A549 treated with dexamethasone at 1 μM for 4 hours (cell line): ENCODE results near the gene OR6C4. TPM values are rescaled to one million over a fixed set of nuclear protein-coding genes. Genes with fewer than 3 reads are reported as not detected.

Experiments
- total RNA-seq: library from RNA; stranded (reverse); fragments of 200-300 nt; extraction: Qiagen RNA extraction; gene quantifications from 5 replicates; pipeline ENCODE4 v1.2.3, GENCODE V29; 2022

Gene OR6C4
- not detected in 5 replicates for total RNA-seq

GRCh38 chr12:55549302-55549701, at the start of gene OR6C4:
TSS of gene OR6C4 (plus strand) at chr12:55549602. CDS start at chr12:55551227, 1,625 bp downstream.

GRCh38 chr12:55572168-55572567, 22.8 kb downstream of the OR6C4 start, which contains the start of gene OR2AP1:
TSS of gene OR2AP1 (plus strand) at chr12:55572468. CDS start at chr12:55574415, 1,947 bp downstream.

Other genes with a start within 250 kb of the OR6C4 start
- not detected in 5 replicates for gene OR6C1, start 235.3 kb upstream of the OR6C4 start, total RNA-seq
- gene OR6C3, start 218.9 kb upstream of the OR6C4 start, total RNA-seq: not detected in 5 replicates
- not detected in 5 replicates for gene OR6C75, start 186.6 kb upstream of the OR6C4 start, total RNA-seq
- gene OR6C65, start 149.1 kb upstream of the OR6C4 start, total RNA-seq: not detected in 5 replicates
- gene OR6C76, start 123.3 kb upstream of the OR6C4 start, total RNA-seq: not detected in 5 replicates
- not detected in 5 replicates for gene OR6C2, start 105.5 kb upstream of the OR6C4 start, total RNA-seq
- not detected in 5 replicates for gene OR6C70, start 79.5 kb upstream of the OR6C4 start, total RNA-seq
- not detected in 5 replicates for gene OR6C68, start 57.2 kb upstream of the OR6C4 start, total RNA-seq
- not detected in 5 replicates for gene OR2AP1, start 22.9 kb downstream of the OR6C4 start, total RNA-seq
- not detected in 5 replicates for gene OR10P1, start 87.3 kb downstream of the OR6C4 start, total RNA-seq
- 0.90 to 1.4 TPM (median 0.98 TPM) in 5 replicates for gene ITGA7, start 158.3 kb downstream of the OR6C4 start, total RNA-seq
- gene BLOC1S1, start 166.4 kb downstream of the OR6C4 start, total RNA-seq: 120 to 133 TPM (median 131 TPM) in 5 replicates
- 2.1 to 2.8 TPM (median 2.4 TPM) in 5 replicates for gene RDH5, start 170.8 kb downstream of the OR6C4 start, total RNA-seq
- gene CD63, start 179.4 kb downstream of the OR6C4 start, total RNA-seq: 655 to 723 TPM (median 684 TPM) in 5 replicates
- 2.3 to 4.4 TPM (median 3.9 TPM) in 5 replicates for gene GDF11, start 193.5 kb downstream of the OR6C4 start, total RNA-seq